Mammary epithelial cell (primary cell): ENCODE data around the gene ASIP.
"Not testable (repeated sequence)": the region's sequence is repeated elsewhere in the genome, so short reads cannot be mapped to it uniquely, and the experiment has no call there.

Source experiments
- EZH2 ChIP-seq: IDR thresholded peaks from 2 replicates; pipeline ENCODE4 v1.6.1; 2012; ENCODE audit warnings: low read length, inconsistent platforms, borderline replicate concordance
- TF ChIP-seq, protein P1 (sequence below), 2 donors: IDR thresholded peaks in 1 of 2; conservative IDR thresholded peaks in 1 of 2; 2 replicates each; pipeline ENCODE4 v1.5.1; 2011 to 2012; ENCODE audit warnings: inconsistent platforms in 2 of 2, low read length in 2 of 2, mild to moderate bottlenecking in 2 of 2, control low read depth in 1 of 2, low read depth in 1 of 2; ENCODE audit not compliant: insufficient read depth in 1 of 2; ENCODE audit errors: extremely low read depth in 1 of 2

DNA sequence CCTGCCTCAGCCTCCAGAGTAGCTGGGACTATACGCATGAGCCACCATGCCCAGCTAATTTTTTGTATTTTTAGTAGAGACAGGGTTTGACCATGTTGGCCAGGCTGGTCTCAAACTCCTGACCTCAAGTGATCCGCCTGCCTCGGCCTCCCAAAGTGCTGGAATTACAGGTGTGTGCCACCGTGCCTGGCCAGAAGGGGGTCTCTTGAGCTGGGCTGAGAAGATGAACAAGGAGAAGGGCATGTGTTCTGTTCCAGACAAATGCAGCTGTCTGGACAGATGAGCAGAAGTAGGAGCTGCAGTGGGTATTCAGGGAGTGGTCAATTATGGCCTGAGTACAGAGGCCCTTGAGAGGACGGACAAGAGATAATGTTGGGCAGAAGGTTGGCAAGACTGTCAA is 46.3 kb downstream of the ASIP start:
- TF ChIP-seq, protein P1, sequence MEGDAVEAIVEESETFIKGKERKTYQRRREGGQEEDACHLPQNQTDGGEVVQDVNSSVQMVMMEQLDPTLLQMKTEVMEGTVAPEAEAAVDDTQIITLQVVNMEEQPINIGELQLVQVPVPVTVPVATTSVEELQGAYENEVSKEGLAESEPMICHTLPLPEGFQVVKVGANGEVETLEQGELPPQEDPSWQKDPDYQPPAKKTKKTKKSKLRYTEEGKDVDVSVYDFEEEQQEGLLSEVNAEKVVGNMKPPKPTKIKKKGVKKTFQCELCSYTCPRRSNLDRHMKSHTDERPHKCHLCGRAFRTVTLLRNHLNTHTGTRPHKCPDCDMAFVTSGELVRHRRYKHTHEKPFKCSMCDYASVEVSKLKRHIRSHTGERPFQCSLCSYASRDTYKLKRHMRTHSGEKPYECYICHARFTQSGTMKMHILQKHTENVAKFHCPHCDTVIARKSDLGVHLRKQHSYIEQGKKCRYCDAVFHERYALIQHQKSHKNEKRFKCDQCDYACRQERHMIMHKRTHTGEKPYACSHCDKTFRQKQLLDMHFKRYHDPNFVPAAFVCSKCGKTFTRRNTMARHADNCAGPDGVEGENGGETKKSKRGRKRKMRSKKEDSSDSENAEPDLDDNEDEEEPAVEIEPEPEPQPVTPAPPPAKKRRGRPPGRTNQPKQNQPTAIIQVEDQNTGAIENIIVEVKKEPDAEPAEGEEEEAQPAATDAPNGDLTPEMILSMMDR (conservative IDR thresholded peaks at IDR 0.05 in 1 of 2, IDR thresholded peaks at IDR 0.05 in 1 of 2; ENCODE audit: extremely low read depth in 1 of 2, insufficient read depth in 1 of 2, low read depth in 1 of 2, low read length in 2 of 2) = not testable (repeated sequence)
- not testable (repeated sequence) for TF ChIP-seq EZH2
